Neural cell (in vitro differentiated cells): ENCODE measurements around the gene HCCS.

ENCODE experiments used
- POLR2AphosphoS5 ChIP-seq: IDR thresholded peaks from 2 replicates; pipeline ENCODE4 v1.6.1; 2012
- RAD21 ChIP-seq: fragments of 450-650 bp; conservative IDR thresholded peaks from 2 replicates; pipeline ENCODE4 v1.6.1; 2014; ENCODE audit warnings: antibody characterized with exemption, mild to moderate bottlenecking, moderate library complexity
- TF ChIP-seq, protein P1 (sequence below): fragments of 450-650 bp; IDR thresholded peaks from 2 replicates; pipeline ENCODE4 v1.5.1; 2014; ENCODE audit warnings: antibody characterized with exemption, mild to moderate bottlenecking, moderate library complexity; ENCODE audit not compliant: poor library complexity, severe bottlenecking

DNA sequence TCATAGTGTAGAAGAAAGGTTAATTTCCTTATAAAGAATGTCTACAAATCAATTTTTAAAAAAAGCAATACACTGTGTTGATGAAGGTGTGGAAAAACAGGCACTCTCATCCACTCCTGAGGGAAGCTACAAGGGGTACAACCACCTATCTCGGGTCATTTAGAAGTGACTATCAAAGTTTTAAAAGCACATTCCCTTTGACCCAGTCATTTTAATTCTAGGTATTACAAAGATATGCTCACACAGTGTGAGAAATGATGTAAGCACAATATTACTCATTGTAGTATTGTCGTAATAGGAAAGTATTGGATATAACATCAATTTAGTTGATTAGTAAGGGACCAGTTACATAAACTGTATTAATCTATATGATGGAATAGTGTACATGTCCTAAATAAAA lies 7.4 kb upstream of the HCCS start:
- TF ChIP-seq, protein P1, sequence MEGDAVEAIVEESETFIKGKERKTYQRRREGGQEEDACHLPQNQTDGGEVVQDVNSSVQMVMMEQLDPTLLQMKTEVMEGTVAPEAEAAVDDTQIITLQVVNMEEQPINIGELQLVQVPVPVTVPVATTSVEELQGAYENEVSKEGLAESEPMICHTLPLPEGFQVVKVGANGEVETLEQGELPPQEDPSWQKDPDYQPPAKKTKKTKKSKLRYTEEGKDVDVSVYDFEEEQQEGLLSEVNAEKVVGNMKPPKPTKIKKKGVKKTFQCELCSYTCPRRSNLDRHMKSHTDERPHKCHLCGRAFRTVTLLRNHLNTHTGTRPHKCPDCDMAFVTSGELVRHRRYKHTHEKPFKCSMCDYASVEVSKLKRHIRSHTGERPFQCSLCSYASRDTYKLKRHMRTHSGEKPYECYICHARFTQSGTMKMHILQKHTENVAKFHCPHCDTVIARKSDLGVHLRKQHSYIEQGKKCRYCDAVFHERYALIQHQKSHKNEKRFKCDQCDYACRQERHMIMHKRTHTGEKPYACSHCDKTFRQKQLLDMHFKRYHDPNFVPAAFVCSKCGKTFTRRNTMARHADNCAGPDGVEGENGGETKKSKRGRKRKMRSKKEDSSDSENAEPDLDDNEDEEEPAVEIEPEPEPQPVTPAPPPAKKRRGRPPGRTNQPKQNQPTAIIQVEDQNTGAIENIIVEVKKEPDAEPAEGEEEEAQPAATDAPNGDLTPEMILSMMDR, result no peak
- TF ChIP-seq POLR2AphosphoS5 (no peak), RAD21 (no peak)
